IMR-90 (cell line): Measurements from ENCODE around the gene KCNAB2. TPM values are rescaled to one million over a fixed set of nuclear protein-coding genes. Genes with fewer than 3 reads are reported as not detected.

Source experiments
- ATAC-seq: fragments of 200-7000 bp; cut with Tn5 transposase; 2 replicates; pipeline ENCODE4 v1.9.1; 2020; ENCODE audit warnings: low read depth, mild to moderate bottlenecking, moderate library complexity
- BruUV-seq: library from RNA; stranded (reverse); fragments of 400-500 nt; replicated peaks from 2 replicates; lab custom pipeline; 2021; lab: Mats Ljungman, UMichigan
- CTCF ChIA-PET: fragments of 300-600 bp; formaldehyde crosslinking; extraction: SDS; loops from one replicate; lab custom pipeline; 2021; ENCODE audit warnings: antibody characterized with exemption; lab: Yijun Ruan, JAX
- POLR2A ChIA-PET: fragments of 300-600 bp; sonication (Branson Sonifier 250); formaldehyde crosslinking; loops from one replicate; lab custom pipeline; 2022; ENCODE audit warnings: antibody characterized with exemption; ENCODE audit not compliant: unreplicated experiment; lab: Charles Lee
- DNase-seq: peaks from one replicate; pipeline ENCODE4 v3.0.0; 2013
- H2AFZ ChIP-seq: replicated peaks from 2 replicates; pipeline ENCODE3; 2013; ENCODE audit warnings: low read length, mild to moderate bottlenecking; ENCODE audit not compliant: poor library complexity
- H2AK5ac ChIP-seq: 2 replicates; pipeline ENCODE4 v1.6.1; 2013; ENCODE audit warnings: low read depth, low read length, inconsistent platforms
- H2AK9ac ChIP-seq: replicated peaks from 2 replicates; pipeline ENCODE3; 2013; ENCODE audit warnings: mild to moderate bottlenecking, low read depth, low read length, moderate library complexity; ENCODE audit not compliant: poor library complexity
- H2BK120ac ChIP-seq: 2 replicates; pipeline ENCODE4 v1.6.1; 2013; ENCODE audit warnings: low read depth, low read length, inconsistent platforms
- H2BK15ac ChIP-seq: 3 replicates; pipeline ENCODE4 v1.6.1; 2013; ENCODE audit warnings: low read depth, low read length, inconsistent platforms
- H2BK20ac ChIP-seq: 2 replicates; pipeline ENCODE4 v1.6.1; 2013; ENCODE audit warnings: low read depth, mild to moderate bottlenecking, inconsistent platforms, low read length, moderate library complexity
- H2BK5ac ChIP-seq: 2 replicates; pipeline ENCODE4 v1.6.1; 2013; ENCODE audit warnings: mild to moderate bottlenecking, low read depth, low read length, inconsistent platforms; ENCODE audit not compliant: poor library complexity, severe bottlenecking
- H3K14ac ChIP-seq: replicated peaks from 2 replicates; pipeline ENCODE4 v1.6.1; 2013; ENCODE audit warnings: low read depth, low read length, inconsistent platforms
- H3K18ac ChIP-seq: 2 replicates; pipeline ENCODE4 v1.6.1; 2013; ENCODE audit warnings: low read depth, low read length, control low read depth
- H3K23ac ChIP-seq: 2 replicates; pipeline ENCODE4 v1.6.1; 2013; ENCODE audit warnings: low read depth, low read length, inconsistent platforms
- H3K27ac ChIP-seq: 2 replicates; pipeline ENCODE4 v1.5.1; 2013; ENCODE audit warnings: mild to moderate bottlenecking, control low read depth, low read length; ENCODE audit not compliant: insufficient read depth
- H3K27me3 ChIP-seq: 2 replicates; pipeline ENCODE4 v1.6.1; 2013; ENCODE audit warnings: low read length; ENCODE audit not compliant: control insufficient read depth, insufficient read depth
- H3K36me3 ChIP-seq: 2 replicates; pipeline ENCODE4 v1.6.1; 2013; ENCODE audit warnings: low read length, mixed read lengths; ENCODE audit not compliant: control insufficient read depth, insufficient read depth
- H3K4ac ChIP-seq: 2 replicates; pipeline ENCODE4 v1.6.1; 2013; ENCODE audit warnings: low read depth, low read length, inconsistent platforms
- H3K4me1 ChIP-seq: 2 replicates; pipeline ENCODE4 v1.6.1; 2013; ENCODE audit warnings: low read length, mixed read lengths; ENCODE audit not compliant: control insufficient read depth, insufficient read depth
- H3K4me2 ChIP-seq: 2 replicates; pipeline ENCODE4 v1.6.1; 2013; ENCODE audit warnings: low read depth, mild to moderate bottlenecking, control low read depth, low read length, moderate library complexity
- H3K4me3 ChIP-seq: 2 replicates; pipeline ENCODE4 v1.5.1; 2013; ENCODE audit warnings: low read depth, mild to moderate bottlenecking, control low read depth, low read length, moderate library complexity; ENCODE audit not compliant: insufficient read depth
- H3K56ac ChIP-seq: 2 replicates; pipeline ENCODE4 v1.6.1; 2013; ENCODE audit warnings: low read length, inconsistent platforms; ENCODE audit not compliant: insufficient read depth; ENCODE audit errors: extremely low read depth
- H3K79me1 ChIP-seq, 2 experiments: 2 replicates each; pipeline ENCODE4 v1.6.1; 2013; ENCODE audit warnings: low read length in 2 of 2, inconsistent platforms in 1 of 2, low read depth in 1 of 2
- H3K9ac ChIP-seq: 2 replicates; pipeline ENCODE4 v1.6.1; 2013; ENCODE audit warnings: low read depth, low read length, control low read depth
- H3K9me1 ChIP-seq: 2 replicates; pipeline ENCODE4 v1.6.1; 2013; ENCODE audit warnings: low read length, inconsistent platforms; ENCODE audit not compliant: insufficient read depth
- H3K9me3 ChIP-seq: 2 replicates; pipeline ENCODE4 v1.6.1; 2013; ENCODE audit warnings: low read length; ENCODE audit not compliant: control insufficient read depth, insufficient read depth
- H4K20me1 ChIP-seq: 2 replicates; pipeline ENCODE4 v1.6.1; 2013; ENCODE audit warnings: low read length, inconsistent platforms; ENCODE audit not compliant: insufficient read depth
- H4K5ac ChIP-seq: 2 replicates; pipeline ENCODE4 v1.6.1; 2013; ENCODE audit warnings: mild to moderate bottlenecking, low read depth, low read length, control low read depth
- H4K8ac ChIP-seq, 2 experiments: 2 replicates each; pipeline ENCODE4 v1.6.1; 2013; ENCODE audit warnings: low read depth in 2 of 2, low read length in 2 of 2, control low read depth in 1 of 2, inconsistent platforms in 1 of 2
- H4K91ac ChIP-seq: 2 replicates; pipeline ENCODE4 v1.6.1; 2013; ENCODE audit warnings: low read depth, low read length, inconsistent platforms; ENCODE audit not compliant: insufficient read depth
- BHLHE40 ChIP-seq: fragments of 150-350 bp; IDR thresholded peaks from 2 replicates; pipeline ENCODE4 v1.6.1; 2016; ENCODE audit warnings: mild to moderate bottlenecking, low read depth, low read length
- CEBPB ChIP-seq: IDR thresholded peaks from 2 replicates; pipeline ENCODE4 v1.6.1; 2012; ENCODE audit warnings: low read depth, low read length, improper control_type of control experiment
- FOS ChIP-seq: fragments of 150-350 bp; IDR thresholded peaks from 2 replicates; pipeline ENCODE4 v1.6.1; 2016; ENCODE audit warnings: low read depth, low read length
- NFE2L2 ChIP-seq: fragments of 150-350 bp; IDR thresholded peaks from 2 replicates; pipeline ENCODE4 v1.6.1; 2016; ENCODE audit warnings: low read depth, mild to moderate bottlenecking, low read length
- RFX5 ChIP-seq: IDR thresholded peaks from 2 replicates; pipeline ENCODE4 v1.8.0; 2012; ENCODE audit warnings: low read depth, mild to moderate bottlenecking, low read length, moderate library complexity
- WGBS, 2 experiments: methylation state at CpG; one replicate each; pipeline versions ENCODE4 v1.1.5 to v1.1.7; 2013; ENCODE audit warnings: missing lambda C conversion rate in 2 of 2; ENCODE audit not compliant: insufficient read length in 1 of 2; ENCODE audit errors: extremely low coverage in 2 of 2; 5-methylcytosine and 5-hydroxymethylcytosine counted together
- dilution Hi-C: fragments of 300-500 bp; cut with HindIII; formaldehyde crosslinking; loops from one replicate; pipeline ENCODE4 v1.14.3; 2018; ENCODE audit warnings: low sequenced_read_pairs; ENCODE audit not compliant: unreplicated experiment
- in situ Hi-C: fragments of 300-500 bp; cut with MboI; formaldehyde crosslinking; loops from 3 replicates; pipeline ENCODE4 v1.14.3; 2019; ENCODE audit warnings: low sequenced_read_pairs, inconsistent platforms, mixed read lengths
- intact Hi-C: fragments of 100-400 bp; cut with micrococcal nuclease; formaldehyde crosslinking; loops from 2 replicates; pipeline ENCODE4 v1.10.0; 2022
- polyA plus RNA-seq, 3 experiments: library from polyadenylated mRNA; depleted of rRNA; stranded (reverse); fragments of >200 nt; gene quantifications; 2 replicates each; pipeline ENCODE4 v1.2.3, GENCODE V29; 2012; ENCODE audit warnings: low replicate concordance in 1 of 3
- total RNA-seq: library from RNA; depleted of rRNA; stranded (reverse); fragments of >200 nt; gene quantifications from 2 replicates; pipeline ENCODE4 v1.2.3, GENCODE V29; 2012
- TF ChIP-seq, protein P1 (sequence below): fragments of 150-350 bp; IDR thresholded peaks from 2 replicates; pipeline ENCODE4 v1.6.1; 2016; ENCODE audit warnings: low read depth, mild to moderate bottlenecking, low read length, moderate library complexity, borderline replicate concordance
- TF ChIP-seq, protein P2 (sequence below): conservative IDR thresholded peaks from 2 replicates; pipeline ENCODE4 v1.5.1; 2012; ENCODE audit warnings: mild to moderate bottlenecking, low read depth, low read length, improper control_type of control experiment

The KCNAB2 gene
- total and polyA plus RNA-seq, 2 of the 4 experiments (the other 2 are of a cell fraction) = 1.3 to 4.2 TPM

DNA sequence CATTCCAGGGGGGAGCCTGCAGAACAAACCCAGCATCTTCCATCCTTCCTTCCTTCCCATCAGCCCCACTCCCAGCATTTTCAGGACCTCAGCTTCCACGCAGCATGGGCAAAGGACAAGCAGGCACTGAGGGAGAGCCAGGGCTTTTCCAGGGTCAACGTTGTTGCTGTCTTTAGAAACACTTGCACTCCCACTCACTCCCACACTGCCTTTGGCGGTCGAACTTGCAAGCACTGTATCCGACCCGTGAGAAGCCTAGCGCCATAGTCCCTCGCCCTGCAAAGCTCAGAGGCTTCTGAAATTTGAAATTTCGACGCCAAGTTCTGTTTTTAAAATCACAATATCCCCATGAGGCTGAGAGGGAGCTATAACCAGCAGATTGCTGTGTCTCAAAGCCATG, 47.4 kb downstream of the KCNAB2 start:
- Histone ChIP-seq H3K4me2 (no peak overlapping the region), H3K4ac (no peak overlapping the region), H3K4me3 (no peak overlapping the region), H3K4me1 (no peaks in the 10 kb centered on the region), H3K9ac (no peak overlapping the region), H3K27me3 (peaks cover 4% of the 10 kb centered on the region; the same call in 1 of the 2 replicates), H3K23ac (no peak overlapping the region), H4K5ac (no peak overlapping the region), H3K14ac (no peak overlapping the region), H2BK20ac (no peak overlapping the region), H2BK5ac (no peak overlapping the region), H3K9me3 (no peaks in the 10 kb centered on the region), H3K9me1 (no peaks in the 10 kb centered on the region), H2BK120ac (no peak overlapping the region), H3K27ac (no peak overlapping the region), H4K8ac (no peak overlapping the region), H2BK15ac (no peak overlapping the region), H3K18ac (no peak overlapping the region), H2AK5ac (no peak overlapping the region), H3K79me1 (no peaks in the 10 kb centered on the region), H3K36me3 (no peaks in the 10 kb centered on the region), H4K20me1 (no peaks in the 10 kb centered on the region), H2AK9ac (no peak overlapping the region), H3K56ac (no peak overlapping the region), H2AFZ (no peak overlapping the region), H4K91ac (no peak overlapping the region)
- CTCF ChIA-PET = no interaction called here
- intact Hi-C loops (no loop called here), dilution Hi-C loops (no loop called here), in situ Hi-C loops (no loop called here)
- 36% methylated on average over 4 of the region's 10 CpGs; no CpG with 5 or more reads in 1 of the 2 experiments for WGBS, 2 experiments
- TF ChIP-seq CEBPB (no peak), BHLHE40 (no peak), NFE2L2 (no peak), FOS (no peak), RFX5 (no peak)
- TF ChIP-seq, protein P1, sequence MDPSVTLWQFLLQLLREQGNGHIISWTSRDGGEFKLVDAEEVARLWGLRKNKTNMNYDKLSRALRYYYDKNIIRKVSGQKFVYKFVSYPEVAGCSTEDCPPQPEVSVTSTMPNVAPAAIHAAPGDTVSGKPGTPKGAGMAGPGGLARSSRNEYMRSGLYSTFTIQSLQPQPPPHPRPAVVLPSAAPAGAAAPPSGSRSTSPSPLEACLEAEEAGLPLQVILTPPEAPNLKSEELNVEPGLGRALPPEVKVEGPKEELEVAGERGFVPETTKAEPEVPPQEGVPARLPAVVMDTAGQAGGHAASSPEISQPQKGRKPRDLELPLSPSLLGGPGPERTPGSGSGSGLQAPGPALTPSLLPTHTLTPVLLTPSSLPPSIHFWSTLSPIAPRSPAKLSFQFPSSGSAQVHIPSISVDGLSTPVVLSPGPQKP = no peak
- TF ChIP-seq, protein P2, sequence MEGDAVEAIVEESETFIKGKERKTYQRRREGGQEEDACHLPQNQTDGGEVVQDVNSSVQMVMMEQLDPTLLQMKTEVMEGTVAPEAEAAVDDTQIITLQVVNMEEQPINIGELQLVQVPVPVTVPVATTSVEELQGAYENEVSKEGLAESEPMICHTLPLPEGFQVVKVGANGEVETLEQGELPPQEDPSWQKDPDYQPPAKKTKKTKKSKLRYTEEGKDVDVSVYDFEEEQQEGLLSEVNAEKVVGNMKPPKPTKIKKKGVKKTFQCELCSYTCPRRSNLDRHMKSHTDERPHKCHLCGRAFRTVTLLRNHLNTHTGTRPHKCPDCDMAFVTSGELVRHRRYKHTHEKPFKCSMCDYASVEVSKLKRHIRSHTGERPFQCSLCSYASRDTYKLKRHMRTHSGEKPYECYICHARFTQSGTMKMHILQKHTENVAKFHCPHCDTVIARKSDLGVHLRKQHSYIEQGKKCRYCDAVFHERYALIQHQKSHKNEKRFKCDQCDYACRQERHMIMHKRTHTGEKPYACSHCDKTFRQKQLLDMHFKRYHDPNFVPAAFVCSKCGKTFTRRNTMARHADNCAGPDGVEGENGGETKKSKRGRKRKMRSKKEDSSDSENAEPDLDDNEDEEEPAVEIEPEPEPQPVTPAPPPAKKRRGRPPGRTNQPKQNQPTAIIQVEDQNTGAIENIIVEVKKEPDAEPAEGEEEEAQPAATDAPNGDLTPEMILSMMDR = no peak
- DNase-seq (no peak), ATAC-seq (no peak)
- POLR2A ChIA-PET = no interaction called here
- BruUV-seq = no TSS peak
